ENCODE data around the gene SLC4A9.
"Not testable (repeated sequence)": the region's sequence is repeated elsewhere in the genome, so short reads cannot be mapped to it uniquely, and the experiment has no call there.

Gene SLC4A9

DNA sequence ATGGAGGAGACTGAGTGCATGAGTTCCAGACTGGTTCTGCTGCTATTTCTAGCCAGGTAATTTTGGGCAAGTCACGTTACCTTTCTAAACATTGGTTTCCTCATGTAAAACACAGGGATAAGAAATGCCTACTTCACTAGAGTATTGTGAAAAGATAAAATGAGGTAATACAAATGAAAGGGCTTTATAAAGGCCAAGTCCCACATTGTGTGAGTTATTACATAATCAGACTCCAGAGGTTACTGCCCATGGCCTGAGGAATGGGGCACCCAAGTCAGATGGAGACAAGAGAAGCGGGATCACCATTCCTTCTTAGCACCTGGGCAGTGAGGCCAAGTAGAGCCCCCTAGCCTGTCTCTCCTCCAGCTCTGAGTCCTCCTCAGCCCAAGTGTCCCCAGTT, 21.1 kb upstream of the SLC4A9 start:
- DNase-seq (ENCODE audit: low read depth in 2 of 2), result no peak

DNA sequence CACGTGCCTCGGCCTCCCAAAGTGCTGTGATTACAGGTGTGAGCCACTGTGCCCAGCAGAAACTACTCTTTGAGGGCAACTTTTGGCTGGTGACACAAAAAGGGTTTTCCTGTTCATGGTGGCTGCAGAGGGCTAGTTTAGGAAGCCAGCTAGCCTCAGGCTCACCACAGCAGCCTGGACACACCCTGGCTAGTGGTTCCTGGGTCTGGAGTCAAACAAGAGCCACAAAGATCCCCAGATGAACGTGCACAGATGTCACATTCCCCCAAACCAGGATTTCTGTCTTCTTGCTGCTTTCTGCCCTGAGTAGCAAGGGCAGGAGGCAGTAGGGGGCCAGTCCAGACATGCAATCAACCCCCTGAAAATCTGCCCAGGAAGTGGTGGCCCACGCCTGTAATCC, 20.4 kb upstream of the SLC4A9 start:
- no peak for DNase-seq (ENCODE audit: low read depth in 2 of 2)

DNA sequence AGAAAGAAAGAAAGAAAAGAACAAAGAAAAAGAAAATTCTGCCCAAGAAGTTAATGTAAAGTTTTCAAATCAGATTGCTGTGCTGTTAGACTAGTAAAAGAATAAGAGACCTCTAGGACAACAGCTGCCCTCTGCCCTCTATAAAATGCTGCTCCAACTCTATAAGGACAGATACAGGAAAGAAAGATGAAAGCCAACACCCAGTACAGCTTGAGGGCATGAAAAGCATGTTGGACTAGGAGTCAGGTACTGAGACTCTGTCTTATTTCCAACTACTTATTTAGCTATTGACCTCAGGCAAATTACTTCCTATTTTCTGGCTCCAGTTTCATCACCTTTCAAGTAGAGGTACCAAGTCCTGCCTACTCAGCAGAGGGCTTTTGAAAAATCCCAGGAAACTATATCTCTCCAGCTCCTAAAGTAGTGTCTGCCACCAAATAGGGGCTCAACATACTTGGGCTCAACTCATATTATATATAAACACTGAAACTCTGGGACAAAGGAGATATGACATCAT, 19.3 kb upstream of the SLC4A9 start:
- no peak for DNase-seq (ENCODE audit: low read depth in 2 of 2)

DNA sequence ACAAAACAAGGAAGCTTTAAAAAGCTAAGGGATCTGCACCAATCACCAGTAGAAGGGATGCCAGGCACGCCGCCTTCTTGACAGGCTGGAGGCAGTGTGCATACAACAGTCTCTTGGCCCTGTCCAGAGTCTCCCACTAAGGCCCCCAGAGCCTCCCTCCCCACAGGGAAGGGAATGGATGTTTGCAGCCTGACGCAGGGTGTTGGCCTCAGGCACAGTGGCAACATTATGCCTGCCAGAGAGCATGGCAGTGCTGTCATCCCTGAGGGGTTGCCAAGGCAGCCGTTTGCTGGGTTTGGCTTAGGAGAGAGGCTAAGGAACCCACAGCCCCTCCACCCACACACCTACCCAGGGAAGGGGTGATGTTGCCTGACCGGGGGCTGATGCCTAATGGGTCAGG, 18.4 kb upstream of the SLC4A9 start:
- DNase-seq (ENCODE audit: low read depth in 2 of 2), result no peak

DNA sequence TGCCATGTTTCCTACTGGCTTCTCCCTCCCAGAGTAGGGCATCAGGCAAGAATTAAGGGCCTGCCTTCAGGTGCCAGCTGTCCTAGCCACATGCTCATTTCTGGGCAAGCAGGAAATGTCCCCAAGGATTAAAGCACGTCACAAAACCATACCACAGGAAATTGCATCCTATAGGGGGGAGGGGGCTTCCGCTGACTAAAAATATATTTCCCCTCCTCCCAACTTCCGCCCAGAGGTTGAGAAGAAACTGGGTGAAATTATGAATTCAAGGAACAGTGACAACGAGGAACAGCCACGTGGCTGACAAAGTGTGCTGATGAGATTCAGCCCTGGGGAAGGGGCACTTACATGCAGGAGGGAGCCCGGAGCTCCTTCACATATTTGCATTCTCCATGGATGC, 17.7 kb upstream of the SLC4A9 start:
- no peak for DNase-seq (ENCODE audit: low read depth in 2 of 2)

DNA sequence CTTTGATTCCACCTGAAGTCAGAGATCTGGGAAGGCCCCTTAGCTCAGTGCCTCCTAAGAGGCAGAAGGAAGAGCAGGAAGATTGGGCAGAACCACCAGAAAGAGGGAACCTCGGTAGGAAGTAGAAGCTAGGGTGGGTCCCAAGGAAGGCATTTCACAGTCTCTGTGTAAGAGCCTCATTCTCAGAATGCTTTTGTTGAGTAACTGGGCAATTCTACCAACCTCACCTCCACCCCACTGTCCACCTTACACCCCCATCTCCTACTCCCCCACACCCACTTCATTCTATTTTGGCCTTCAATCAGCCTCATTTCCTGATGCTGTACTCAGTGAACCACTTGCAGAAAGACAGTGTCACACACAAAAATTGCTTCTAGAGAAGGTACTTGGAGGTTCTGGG, 17.1 kb upstream of the SLC4A9 start:
- DNase-seq (ENCODE audit: low read depth in 2 of 2), result no peak

DNA sequence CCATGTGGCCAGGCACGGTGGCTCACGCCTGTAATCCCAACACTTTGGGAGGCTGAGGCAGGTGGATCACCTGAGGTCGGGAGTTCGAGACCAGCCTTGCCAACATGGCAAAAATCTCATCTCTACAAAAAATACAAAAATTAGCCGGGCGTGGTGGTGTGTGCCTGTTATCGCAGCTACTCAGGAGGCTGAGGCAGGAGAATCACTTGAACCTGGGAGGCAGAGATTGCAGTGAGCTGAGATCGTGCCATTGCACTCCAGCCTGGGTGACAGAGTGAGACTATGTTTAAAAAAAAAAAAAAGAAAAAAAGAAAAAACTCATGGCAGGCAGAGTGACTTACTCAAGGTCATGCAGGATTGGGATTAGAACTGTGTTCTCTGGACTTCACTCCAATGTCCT, 16.1 kb upstream of the SLC4A9 start:
- DNase-seq (ENCODE audit: low read depth in 2 of 2), result not testable (repeated sequence)

DNA sequence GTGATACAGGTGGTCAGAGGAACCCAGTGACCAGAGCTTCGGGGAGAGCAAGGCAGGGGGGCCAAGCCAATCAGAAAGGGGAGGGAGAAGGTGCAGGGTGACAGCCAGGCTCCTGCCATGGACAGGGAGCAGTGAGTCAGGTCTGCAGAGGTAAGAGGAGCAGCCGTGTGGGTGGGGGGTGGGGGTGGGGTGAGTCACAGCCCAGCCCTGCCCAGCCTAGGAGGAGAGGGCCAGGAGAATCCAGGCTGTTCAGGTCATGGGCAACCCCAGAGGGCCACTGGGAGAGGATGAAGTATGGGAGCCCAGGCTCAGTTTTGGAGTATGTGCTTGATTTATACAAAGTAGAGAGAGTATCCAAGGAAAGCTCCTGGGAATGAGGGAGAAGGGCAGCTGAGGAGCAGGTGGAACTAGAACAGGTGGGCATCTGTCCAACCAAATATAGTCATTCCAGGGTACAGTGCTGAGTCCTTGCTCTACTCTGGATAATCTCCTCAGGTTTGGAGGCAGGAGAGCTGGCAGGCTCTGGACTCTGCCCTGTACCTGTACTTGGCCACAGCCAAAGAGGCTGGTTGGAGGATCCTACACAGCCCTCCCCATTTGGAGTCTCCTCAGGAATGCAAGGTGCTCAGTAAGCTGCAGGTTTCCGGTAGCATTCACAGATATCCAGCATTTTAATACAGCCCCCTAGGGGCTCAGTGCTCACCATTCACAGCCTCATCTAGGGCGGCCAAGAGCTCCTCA, 15.1 kb upstream of the SLC4A9 start:
- no peak for DNase-seq (ENCODE audit: low read depth in 2 of 2)

DNA sequence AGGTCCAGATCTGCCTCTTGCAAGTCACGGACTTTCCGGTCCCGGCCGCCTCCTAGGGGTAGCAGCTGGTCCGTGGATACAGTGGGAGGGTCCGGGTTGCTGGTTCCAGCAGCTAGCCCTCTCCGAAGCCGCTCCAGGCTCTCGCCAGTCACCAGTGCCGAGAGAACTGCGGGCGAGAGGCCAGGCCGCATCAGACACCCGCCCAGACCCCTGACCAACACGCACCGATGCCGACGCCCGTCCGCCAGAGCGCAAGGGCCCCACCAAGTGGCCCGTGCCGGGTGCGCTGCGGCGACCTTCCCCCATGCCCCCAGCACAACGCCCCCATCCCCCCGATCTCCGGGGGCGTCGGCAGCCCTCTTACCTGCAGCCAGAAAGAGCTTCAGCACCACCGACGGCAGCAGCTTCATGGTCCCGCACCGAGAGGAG, 14.1 kb upstream of the SLC4A9 start:
- DNase-seq (ENCODE audit: low read depth in 2 of 2), result peak in 1 of 2 donors; percentile 16

DNA sequence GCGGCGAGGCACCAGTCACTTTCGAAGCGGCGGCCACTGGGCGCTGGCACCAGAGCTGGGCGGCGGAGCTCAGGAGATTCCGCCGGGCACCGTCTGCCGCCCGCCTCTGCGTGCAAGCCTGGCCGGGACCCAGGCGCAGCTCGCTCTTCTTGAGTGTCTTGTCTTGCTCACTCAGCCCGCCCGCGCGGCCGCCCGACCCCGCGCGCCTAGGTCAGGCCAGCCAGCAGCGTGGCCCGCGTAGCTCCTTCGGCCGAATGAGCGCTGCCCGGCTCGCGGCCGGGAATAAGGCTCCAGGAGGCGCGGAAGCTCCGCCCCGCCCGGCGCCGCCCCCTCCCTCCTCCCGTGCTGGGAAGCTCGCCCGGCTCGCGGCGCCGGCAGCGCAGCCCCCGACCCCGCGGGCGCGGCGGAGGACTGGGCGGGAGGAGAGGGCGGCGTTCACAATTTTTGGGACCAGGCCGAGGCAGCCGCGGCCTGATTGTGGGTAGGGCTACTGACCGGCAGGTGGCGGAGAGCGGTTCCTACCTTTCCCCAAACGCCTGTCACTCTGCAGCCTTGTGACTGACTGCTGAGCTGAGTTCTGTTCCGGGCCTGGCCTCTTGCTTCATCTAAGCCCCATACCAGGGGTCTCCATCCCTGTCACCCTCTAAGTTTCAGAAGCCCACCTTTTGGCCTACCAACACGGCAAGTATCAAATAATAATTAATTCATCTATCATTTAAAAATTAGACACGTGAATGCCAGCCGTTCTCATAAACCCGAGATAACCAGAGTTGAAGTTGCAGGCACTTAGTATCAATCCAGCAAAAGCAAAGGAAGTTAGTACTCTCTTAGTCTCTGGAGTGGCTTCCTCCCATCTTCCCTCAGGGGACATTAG, 13.4 kb upstream of the SLC4A9 start, which contains the start of gene HBEGF:
Gene HBEGF (minus strand): TSS at position 256 of the 874 bp plus-strand sequence. CDS start 275 bp downstream, outside the sequence.
- peak in 1 of 2 donors; percentile 41 for DNase-seq (ENCODE audit: low read depth in 2 of 2)

DNA sequence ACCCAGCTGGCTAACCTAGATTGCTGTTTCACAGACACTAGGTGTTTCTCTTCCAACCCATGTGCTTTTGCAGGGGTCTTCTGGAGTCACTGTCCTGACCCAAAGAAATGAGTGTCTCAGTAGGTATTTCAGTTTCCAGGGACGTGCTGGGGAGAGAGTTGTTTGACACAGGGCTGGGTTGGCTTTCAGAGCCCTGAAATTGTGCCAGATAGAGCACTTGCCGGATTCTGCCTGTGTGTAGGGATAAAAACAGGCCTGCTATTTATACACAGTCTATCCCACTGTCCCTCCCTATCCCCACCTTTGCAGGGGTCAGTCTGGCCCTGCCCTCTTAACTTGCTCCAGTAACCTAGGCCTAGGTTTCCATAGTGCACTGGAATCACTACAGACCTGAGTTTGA, 12.6 kb upstream of the SLC4A9 start:
- DNase-seq (ENCODE audit: low read depth in 2 of 2), result no peak

DNA sequence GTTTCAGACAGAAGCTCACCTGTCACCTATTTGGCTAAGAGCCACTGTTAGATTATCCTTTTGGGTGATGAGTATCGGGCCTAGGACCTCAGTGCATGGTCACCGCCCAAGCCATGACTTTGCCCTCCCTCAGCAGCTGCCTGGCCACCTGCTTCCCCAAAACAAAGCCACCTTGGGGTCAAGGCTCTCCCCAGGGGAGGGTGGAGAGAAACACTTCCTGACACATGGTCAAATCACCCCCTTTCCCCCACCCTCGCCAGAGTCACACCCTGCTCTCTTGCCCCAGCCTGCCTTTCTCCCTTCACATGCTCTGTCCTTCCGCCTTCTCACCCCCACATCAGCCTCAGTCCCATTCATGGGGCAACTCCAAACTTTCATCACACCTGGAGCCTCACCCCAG, 11.9 kb upstream of the SLC4A9 start:
- no peak for DNase-seq (ENCODE audit: low read depth in 2 of 2)

DNA sequence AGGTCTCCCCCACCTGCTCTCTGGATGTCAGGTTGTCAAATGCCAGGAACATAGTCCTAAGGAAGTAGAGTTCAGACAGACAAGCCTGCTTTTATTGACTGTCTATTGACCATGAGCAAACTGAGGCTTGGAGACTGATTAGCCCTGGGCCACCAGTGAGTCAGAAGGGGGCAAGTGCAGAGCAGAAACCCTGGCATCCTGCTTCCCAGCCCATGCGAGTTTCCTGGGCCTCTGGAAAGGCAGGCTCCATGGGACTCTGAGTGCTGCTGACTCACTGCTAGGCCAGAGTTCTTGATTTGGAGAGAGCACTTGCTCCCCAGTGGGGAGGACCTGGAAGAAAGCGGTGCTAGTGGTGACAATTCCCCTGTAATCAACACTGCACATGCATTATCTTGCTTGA, 10.8 kb upstream of the SLC4A9 start:
- no peak for DNase-seq (ENCODE audit: low read depth in 2 of 2)

DNA sequence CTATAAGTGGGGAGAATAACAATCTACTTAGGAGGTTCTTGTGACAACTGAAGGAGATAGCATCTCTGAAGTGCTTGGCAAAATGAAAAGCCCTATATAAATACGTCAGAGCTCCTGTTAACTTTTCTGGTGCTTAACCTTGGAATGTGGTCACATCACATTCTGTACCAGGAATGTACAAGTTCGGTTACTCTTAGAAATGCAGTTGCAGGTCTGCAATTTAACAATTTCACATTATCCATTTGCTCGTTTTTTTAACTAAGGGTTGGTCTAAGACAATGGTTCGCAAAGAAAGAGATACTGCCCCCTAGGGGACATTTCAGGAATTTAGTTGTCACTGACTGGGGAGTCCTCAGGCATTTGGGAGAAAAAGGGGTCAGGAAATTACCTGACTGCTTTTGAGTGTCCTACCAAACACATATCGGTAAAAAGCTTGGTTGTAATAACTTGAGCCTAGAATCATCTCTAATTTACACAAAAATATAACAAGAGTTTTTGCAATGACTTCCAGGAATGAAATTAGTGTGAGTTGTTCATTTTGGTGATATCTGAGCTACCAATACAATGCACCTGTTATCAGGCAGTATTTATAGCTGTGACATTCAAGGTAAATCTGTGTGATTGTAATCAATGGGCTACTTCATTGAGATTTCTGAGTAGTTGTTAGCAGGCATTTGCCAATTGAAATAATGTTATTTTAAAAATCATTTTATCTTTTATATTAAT, 8.2 kb upstream of the SLC4A9 start:
- peak in 1 of 2 donors; percentile 32 for DNase-seq (ENCODE audit: low read depth in 2 of 2)

DNA sequence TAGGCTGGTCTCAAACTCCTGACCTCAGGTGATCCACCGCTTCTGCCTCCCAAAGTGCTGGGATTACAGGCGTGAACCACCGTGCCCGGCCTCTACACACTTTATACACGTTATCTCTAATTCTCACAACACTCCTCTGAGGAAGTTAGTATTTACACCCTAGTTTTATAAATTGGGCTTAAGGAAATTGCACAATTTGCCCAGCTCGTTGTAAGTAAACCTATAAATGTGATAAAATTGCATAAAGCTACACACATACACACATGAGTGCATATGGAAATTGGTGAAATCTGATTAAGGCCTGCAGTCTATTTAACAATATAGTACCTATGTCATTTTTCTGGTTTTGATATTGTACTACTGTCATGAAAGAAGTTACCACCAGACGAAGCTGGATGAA, 4.4 kb upstream of the SLC4A9 start:
- no peak for DNase-seq (ENCODE audit: low read depth in 2 of 2)

DNA sequence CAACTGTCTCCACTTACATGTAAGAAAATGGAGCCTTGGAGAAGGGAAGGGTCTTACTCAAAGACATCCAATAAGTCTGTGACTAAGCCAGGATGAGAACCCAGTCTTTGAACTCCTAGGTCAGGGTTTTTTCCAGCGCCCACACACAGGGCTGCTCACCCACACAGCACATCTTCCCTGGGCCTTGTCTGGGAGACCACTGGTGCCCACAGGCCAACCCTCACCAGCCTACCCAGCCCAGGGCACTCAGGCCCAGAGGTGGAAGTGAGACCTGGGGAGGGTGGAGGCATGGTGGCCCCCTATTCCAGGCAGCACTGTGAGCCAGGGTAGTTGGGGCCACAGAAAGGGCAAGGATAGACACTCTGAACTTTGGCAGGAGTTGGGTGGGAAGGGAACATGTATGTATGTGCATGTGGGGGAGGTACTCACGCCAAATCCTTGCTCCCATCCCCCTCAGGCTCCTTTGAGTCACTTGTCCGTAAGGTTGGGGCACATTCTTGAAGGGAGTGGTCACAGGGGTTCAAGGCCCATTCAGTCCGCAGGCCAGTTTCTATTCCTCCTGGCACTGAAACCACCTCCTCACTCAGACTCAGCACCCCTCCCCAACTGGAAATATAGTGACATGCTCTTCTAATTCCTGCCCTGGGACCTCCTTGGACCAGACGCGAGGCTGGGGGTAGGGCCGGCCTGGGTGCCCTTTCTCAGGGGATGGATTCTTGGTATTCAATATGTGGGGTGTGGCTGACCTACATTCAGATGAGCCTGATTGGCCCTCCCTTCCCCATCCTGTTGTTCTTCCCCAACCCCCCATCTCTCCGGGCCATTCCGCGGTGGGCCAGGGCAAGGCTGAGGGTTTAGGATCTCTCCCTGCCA, 2.9 kb upstream of the SLC4A9 start:
- DNase-seq (ENCODE audit: low read depth in 2 of 2), result no peak

DNA sequence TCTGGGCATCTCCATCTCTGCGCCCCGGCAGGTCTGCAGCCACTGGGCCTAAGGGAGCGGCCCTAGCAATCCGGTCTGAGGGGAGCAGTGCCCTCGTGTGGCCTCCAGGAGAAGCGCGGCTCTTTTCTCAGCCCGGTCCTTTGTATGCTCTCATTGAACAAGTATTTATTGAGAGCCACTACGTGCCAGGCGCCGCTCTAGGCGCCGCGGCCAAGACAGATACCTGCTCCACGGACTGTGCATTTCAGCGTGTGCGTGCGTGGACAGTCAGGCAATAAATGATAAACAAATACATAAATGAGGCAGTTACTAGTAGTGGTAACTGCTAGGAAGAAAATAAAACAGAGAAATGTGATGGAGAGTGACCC, 2.3 kb upstream of the SLC4A9 start:
- DNase-seq (ENCODE audit: low read depth in 2 of 2), result peak; percentile 38 to 48

DNA sequence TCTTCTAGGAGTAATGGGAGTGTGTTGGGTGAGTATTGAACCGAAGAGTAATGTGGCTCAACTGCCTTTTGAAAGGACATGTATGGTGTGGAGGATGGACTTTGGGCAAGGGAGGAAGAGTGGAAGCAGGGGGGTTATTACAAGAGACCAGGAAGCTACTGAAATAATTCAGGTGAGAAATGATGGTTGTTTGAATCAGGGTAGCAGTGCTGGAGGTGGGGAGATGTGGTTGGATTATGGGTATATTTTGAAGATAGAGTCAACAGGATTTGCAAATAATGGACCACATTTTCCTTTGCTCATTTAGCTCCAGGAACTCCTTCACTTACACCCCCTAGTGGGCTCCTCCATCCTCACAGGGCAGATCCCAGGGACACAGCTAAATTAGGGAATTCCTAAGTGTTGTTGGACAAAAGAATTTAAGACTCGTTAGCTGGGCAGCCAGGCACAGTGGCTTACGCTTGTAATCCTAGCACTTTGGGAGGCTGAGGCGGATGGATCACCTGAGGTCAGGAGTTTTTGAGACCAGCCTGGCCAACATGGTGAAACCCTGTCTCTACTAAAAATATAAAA, 1.2 kb upstream of the SLC4A9 start:
- DNase-seq (ENCODE audit: low read depth in 2 of 2), result no peak

DNA sequence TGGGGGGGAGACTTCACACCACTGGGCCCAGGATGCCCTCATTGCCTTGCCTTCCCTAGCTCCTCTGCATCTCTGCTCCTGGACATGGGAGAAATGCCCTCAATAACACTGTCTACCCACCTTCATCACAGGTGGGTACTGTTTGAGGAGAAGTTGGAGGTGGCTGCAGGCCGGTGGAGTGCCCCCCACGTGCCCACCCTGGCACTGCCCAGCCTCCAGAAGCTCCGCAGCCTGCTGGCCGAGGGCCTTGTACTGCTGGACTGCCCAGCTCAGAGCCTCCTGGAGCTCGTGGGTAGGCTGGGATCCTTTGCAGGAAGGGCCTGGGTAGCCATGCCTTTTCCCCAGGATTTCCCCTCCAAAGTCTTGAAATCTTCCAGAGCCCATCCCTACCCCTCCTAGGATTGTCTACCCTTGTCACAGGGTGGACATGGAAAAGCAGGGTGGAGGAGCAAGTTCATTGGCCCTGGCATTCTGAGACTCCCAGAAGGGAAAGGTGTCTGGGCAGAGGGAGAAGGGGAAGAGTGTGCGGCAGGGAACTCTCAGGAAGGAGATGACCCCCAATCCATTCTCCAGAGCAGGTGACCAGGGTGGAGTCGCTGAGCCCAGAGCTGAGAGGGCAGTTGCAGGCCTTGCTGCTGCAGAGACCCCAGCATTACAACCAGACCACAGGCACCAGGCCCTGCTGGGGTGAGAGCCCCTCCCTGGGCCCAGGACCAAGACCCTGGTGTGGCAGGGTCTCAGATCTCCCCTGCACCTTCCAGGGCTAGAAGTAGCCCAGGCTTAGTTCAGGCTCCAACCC, 886 bp downstream of the SLC4A9 start:
- DNase-seq (ENCODE audit: low read depth in 2 of 2), result no peak

DNA sequence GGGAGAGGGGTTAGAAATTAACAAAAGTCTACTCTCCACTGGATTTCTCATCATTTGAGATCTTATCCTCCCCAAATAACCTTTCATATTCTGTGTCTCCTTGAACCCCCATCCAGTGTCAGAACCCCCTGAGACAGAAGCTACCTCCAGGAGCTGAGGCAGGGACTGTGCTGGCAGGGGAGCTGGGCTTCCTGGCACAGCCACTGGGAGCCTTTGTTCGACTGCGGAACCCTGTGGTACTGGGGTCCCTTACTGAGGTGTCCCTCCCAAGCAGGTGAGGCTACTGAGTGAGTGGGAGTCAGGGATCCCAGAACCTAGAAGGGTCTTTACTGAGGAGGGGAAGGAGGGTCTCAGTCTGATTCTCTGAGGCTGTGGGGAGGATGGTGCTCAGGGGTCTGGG, 1.9 kb downstream of the SLC4A9 start:
- DNase-seq (ENCODE audit: low read depth in 2 of 2), result no peak
